Suppressor macrophage treated with lipopolysaccharide for 4 hours (primary cell): ENCODE measurements around the gene ZNF616.
A peak's percentile ranks its signal among the peaks of the same experiment; 100 is the strongest.

Source experiments
- DNase-seq: peaks from one replicate; pipeline ENCODE4 v3.0.0-alpha.2; 2020

The ZNF616 gene

GRCh38 chr19:52139252-52140031 is at the start of gene ZNF616:
Gene ZNF616, minus strand, starts transcription at chr19:52139938. Its CDS starts 9,426 bp downstream, at chr19:52130512.
- DNase-seq, result peak; percentile 97

GRCh38 chr19:52188822-52189734 is 49.3 kb upstream of the ZNF616 start:
- no peak for DNase-seq

DNA sequence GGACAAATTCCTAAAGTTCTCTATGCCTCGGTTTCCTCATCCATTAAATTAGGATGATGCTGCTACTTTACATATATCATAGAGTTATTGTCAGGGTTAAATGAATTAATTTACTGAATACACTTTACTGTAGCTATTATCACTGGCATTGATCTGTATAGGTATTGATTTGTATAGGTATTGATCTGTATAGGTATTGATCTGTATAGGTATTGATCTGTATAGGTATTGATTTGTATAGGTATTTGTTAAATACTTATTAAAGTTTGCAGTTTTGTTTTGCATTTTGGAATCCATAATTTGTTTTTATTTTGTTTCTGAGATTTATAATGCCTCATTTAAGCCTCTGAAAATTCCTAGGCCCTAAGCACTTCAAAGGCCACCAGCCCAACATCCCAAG is 47.7 kb upstream of the ZNF616 start:
- DNase-seq, result no peak

- no peak for DNase-seq
These were observed 36.8 kb upstream of the ZNF616 start for GRCh38 chr19:52176574-52176973.

DNA sequence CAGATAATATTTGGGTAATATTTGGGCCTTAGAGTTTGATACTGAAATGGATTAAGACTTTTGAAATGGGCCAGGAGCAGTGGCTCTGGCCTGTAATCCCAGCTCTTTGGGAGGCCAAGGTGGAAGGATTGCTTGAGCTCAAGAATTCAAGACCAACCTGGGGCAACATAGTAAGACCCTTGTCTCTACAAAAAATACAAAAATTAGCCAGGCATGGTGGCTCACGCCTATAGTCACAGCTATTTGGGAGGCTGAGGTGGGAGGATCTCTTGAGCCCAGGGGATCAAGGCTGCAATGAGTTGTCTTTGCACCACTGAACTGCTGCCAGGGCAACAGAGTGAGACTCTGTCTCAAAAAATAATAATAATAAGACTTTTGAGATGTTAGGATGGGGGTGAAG is 32.6 kb upstream of the ZNF616 start:
- no peak for DNase-seq

GRCh38 chr19:52171321-52172169 is 31.8 kb upstream of the ZNF616 start, which contains the start of gene ZNF836:
Gene ZNF836, minus strand, starts transcription at chr19:52171621. Its CDS starts 3,549 bp downstream, at chr19:52168072.
- peak; percentile 79 for DNase-seq

DNA sequence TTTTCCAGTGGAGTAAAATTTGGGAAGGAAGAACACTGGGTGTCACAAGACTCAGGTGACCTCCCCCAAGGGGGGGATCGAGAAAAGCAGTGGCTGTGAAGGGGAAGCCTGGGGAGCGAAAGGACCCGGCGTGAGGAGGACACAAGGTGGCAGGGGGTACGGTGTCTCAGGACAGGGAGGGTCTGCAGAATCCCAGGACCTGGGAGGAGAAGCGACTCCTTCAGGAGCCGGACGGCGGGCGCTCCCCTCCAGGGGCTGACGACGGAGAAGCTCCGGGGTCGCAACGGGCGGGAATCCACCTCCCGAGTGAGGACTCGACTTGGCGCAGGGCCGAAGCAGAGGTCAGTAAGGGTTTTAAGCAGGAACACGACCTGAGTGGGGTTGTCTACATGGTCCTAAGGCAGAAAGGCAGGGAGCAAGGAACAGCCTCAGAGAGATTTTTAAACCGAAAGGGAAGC is 31.2 kb upstream of the ZNF616 start:
- no peak for DNase-seq

- DNase-seq, result no peak
These were observed 30.6 kb upstream of the ZNF616 start for GRCh38 chr19:52170304-52170703.

DNA sequence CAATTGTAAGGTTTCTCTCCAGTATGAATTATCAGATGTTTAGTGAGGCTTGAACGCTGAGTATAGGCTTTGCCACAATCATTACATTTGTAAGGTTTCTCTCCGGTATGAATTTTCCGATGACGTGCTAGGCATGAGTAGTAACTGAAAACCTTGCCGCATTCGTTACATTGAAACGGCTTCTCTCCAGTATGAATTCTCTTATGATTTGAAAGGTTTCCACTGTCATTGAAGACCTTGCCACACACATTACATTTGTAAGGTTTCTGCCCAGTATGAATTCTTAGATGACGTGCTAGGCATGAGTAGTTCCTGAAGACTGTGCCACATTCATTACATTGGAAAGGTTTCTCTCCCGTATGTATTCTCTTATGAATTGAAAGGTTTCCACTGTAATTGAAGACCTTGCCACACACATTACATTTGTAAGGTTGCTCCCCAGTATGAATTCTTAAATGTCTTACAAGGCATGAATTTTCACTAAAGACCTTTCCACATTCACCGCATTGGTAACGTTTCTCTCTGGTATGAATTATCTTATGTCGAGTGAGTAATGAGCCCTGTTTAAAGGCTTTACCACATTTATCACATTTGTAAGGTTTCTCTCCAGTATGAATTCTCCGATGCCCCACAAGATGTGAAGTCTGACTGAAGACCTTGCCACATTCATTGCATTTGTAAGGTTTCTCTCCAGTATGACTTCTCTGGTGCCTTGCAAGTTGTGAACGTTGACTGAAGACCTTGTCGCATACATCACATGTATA is 16.0 kb upstream of the ZNF616 start:
- no peak for DNase-seq

DNA sequence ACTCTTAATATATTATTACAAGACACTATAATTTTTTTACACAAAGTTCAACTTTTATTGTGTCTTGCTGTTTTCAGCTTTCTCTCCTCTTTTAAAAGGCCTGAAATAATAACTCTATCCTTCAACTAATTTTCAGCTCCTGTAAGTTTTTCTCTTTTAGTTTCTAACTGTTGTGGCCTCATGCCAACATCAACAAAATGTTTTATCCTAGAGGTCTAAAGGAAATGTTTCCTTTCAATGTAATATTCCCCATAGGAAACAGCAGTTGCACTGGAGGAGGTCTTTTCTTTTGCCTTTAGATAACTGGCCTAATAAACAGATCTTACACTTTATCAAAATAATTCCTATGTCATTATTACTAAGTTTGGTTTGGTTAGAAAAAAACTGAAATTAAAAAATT is 8.5 kb upstream of the ZNF616 start:
- DNase-seq, result no peak

DNA sequence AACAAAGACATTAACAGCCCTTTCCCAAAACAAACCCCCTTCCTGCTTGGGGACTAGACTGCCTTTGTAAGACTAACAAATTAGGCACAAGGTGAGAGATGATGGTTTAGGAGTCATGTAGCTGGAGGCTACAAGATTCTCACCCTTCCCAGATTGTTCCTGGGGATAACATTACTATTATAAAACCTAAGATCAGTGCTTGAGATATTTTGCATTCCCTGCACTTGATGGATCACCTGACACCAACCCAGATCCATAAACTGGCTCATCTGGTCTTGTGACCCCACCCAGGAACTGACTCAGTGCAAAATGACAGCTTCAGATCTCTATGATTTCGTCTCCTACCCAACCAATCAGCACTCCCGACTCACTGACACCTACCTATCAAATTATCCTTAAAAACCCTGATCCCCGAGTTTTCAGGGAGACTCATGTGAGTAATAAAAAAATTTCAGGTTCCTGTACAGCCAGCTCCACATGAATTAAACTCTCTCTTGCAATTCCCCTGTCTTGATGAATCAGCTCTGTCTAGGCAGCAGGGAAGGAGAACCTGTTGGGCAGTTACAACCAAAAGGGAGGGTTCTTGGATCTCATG is 2.4 kb upstream of the ZNF616 start:
- DNase-seq, result no peak

- DNase-seq, result no peak
These were observed 1.5 kb upstream of the ZNF616 start for GRCh38 chr19:52141203-52141602.

GRCh38 chr19:52140032-52140710 is 433 bp upstream of the ZNF616 start:
- no peak for DNase-seq

DNA sequence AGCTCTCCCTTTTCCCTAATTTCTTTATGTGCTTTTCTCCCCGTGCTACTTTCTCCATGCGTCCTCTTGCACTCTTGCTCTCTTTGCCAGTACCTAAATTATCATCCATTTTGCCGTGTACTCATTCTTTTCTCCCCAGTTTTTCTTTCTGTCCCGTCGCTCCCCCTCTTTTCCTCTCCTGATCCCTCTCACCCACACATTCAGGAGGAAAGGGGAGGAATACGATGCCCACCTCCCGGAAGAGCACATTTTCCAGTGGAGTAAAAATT is 821 bp downstream of the ZNF616 start:
- DNase-seq, result no peak

DNA sequence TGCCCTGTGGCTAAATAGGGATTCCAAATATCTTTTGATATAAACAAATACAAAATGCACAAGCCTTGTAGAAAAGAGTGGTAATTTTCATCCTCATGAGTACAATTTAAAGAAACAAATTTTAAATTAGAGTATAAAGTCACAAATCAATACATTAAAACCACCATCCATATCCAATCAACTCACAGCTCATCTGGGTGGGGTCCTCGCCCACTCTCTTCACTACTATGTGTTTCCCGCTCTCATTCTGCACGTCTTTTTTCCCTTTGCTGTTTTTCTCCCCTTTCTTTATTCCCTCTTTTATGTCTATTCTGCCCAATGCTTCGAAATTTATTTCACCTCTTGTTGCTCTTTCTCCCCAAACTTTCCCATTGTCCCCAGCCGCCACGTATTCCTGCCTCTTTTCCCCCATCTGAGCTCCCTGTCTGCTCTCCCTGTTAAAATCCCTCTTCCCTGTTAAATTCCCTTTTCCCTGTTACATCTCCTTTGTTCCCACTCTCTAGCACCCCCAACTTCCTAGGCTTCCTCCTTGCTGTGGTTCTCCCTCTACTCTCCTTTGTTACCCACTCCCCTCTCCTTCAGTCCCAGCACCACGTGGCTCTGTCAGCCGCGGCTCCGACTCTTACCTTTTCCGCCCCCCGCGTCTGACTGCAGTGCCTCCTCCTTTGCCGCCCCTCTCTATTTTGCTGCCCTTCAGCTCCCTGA is 1.3 kb downstream of the ZNF616 start:
- DNase-seq, result no peak

DNA sequence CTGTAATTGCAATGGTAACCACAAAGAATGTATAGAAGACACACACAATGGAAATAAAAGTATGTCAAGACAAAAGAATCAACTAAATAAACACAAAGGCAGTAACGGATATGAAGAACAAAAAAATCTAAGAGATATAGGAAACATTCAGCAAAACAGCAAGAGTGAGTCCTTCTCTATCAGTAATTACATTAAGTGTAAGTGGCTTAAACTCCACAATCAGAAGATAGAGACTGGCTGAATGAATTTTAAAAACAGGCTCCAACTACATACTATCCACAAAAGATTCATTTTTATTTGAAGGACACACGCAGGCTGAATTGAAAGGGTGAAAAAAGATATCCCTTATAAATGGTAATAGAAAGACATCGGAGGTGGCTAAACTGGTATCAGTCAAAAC is 19.5 kb downstream of the ZNF616 start:
- DNase-seq, result no peak

- no peak for DNase-seq
These were observed 24.1 kb downstream of the ZNF616 start for GRCh38 chr19:52115526-52116053.

GRCh38 chr19:52114691-52115090 is 25.0 kb downstream of the ZNF616 start:
- no peak for DNase-seq

- DNase-seq, result no peak
These were observed 27.1 kb downstream of the ZNF616 start for GRCh38 chr19:52112624-52113023.

DNA sequence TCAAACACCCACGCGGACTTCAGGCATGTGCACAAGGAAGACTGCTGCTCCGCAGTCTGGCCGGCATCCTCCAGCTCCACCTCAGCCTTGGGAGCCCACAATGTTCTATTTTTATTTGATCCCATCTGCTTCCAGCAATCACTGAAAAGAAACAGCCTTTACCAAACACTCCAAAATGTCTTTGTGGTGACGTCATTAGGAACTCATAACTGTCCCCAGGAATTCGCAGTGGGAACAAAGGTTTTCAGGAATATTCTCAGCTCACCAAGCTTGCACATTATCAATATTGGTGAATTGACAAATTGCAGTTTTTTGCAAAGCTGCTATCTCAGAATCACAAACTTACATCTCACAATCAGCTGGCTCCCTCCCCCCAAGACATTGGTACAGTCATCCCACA is 29.0 kb downstream of the ZNF616 start:
- no peak for DNase-seq
